Colonic mucosa (tissue), 4 donors: Measurements from ENCODE around the gene TRABD2B. TPM values are rescaled to one million over a fixed set of nuclear protein-coding genes. Genes with fewer than 3 reads are reported as not detected.

Source experiments
- DNase-seq: peaks from one replicate; pipeline ENCODE4 v3.0.0-alpha.2; 2020
- H3K27ac ChIP-seq: fragments of 200-600 bp; one replicate; pipeline ENCODE4 v1.8.0; 2021
- H3K27me3 ChIP-seq: fragments of 200-600 bp; one replicate; pipeline ENCODE4 v1.8.0; 2021
- H3K36me3 ChIP-seq: fragments of 200-600 bp; one replicate; pipeline ENCODE4 v1.8.0; 2021
- H3K4me1 ChIP-seq: fragments of 200-600 bp; one replicate; pipeline ENCODE4 v1.8.0; 2021; ENCODE audit warnings: mild to moderate bottlenecking
- H3K4me3 ChIP-seq: fragments of 200-600 bp; one replicate; pipeline ENCODE4 v1.8.0; 2021
- H3K9ac ChIP-seq, 2 donors: one replicate each; pipeline ENCODE4 v1.7.0; 2013; ENCODE audit warnings: control low read depth in 2 of 2, low read depth in 2 of 2, low read length in 2 of 2
- H3K9me3 ChIP-seq: fragments of 200-600 bp; one replicate; pipeline ENCODE4 v1.8.0; 2021
- CTCF ChIP-seq: fragments of 200-600 bp; IDR thresholded peaks from one replicate; pipeline ENCODE4 v1.8.0; 2022; ENCODE audit warnings: antibody characterized with exemption, mild to moderate bottlenecking
- intact Hi-C: fragments of 100-400 bp; cut with DNase I; formaldehyde crosslinking; loops from one replicate; pipeline ENCODE4 v1.14.1; 2022
- total RNA-seq, 2 donors: library from RNA; stranded (reverse); fragmentation: NEBNext Ultra II Directional in 1 of 2; extraction: Animal tissue kit (Norgen Biotek cat#: 25700) in 1 of 2; gene quantifications; one replicate each; pipeline ENCODE4 v1.2.1, GENCODE V29; 2021
- donor health status: healthy.
- donor health status: DM: no; HTN: no; CAD: no.
- donor health status: DM: no; HTN: no; CAD: no.

Gene TRABD2B
- total RNA-seq, 2 donors from 2014 or later: 0.42 to 0.77 TPM

DNA sequence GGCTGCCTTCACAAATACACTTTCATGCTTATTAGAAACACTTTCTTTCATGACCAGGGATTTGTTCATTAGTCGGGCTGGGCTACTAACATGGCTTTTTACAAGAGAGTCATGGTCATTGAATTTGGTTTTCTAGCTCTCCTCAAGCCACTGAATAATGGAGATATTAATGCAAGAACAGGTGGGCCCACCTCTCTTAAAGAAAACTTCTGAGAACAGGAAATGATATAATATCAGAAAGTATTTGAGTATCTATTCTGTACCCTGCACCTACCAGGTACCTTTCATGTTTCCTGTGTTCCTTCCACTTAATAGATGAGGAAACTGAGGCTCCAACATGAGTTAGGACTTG is 90.0 kb downstream of the TRABD2B start:
- Histone ChIP-seq H3K27me3 (no peaks in the 10 kb centered on the region), H3K9ac (no peak overlapping the region), H3K9me3 (no peaks in the 10 kb centered on the region), H3K4me3 (no peak overlapping the region), H3K4me1 (no peaks in the 10 kb centered on the region), H3K27ac (no peak overlapping the region), H3K36me3 (no peaks in the 10 kb centered on the region)
- intact Hi-C loops: no loop called here
- no peak for TF ChIP-seq CTCF
- DNase-seq: no peak

DNA sequence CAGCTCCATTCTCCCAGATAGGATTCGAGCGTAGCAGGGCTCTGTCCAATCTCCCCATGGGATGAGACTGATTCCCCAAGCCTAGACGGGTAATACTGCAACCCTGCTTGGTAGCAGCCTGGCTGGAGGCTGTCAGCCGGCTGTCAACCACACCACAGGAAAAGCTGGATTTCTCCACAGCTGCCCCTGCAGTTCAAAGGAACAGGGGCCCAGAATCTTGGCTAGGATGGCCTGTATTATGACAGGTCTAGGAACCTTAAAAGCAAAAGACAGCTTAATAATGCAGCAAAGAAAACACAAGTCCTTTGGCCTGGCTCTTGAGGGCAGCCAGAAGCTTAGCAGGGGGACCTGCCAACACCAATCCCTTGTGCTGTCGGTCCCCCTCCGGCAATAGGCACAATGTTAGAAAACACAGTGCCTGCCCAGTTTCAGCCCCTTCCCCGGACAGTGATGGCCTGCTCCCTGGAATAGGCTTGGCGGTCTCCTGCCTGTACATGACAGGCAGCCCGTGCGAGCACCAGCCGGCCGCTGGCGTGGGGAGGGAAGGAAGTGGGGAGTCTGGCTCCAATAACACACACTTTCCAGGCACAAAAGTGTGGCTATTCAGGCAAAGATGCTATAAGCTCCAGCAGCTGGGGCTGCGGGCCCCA is 90.5 kb downstream of the TRABD2B start:
- Histone ChIP-seq H3K9ac (no peak overlapping the region), H3K27me3 (no peaks in the 10 kb centered on the region), H3K27ac (no peak overlapping the region), H3K36me3 (no peaks in the 10 kb centered on the region), H3K4me1 (no peaks in the 10 kb centered on the region), H3K9me3 (no peaks in the 10 kb centered on the region), H3K4me3 (no peak overlapping the region)
- intact Hi-C loops: no loop called here
- no peak for TF ChIP-seq CTCF
- no peak for DNase-seq

GRCh38 chr1:47906009-47906432 is 91.2 kb downstream of the TRABD2B start:
- no peak for DNase-seq

GRCh38 chr1:47903723-47904122 is 93.5 kb downstream of the TRABD2B start:
- no peak overlapping the region for H3K9ac ChIP-seq
- no peaks in the 10 kb centered on the region for H3K36me3 ChIP-seq
- no peaks in the 10 kb centered on the region for H3K27me3 ChIP-seq
- H3K4me3 ChIP-seq: no peak overlapping the region
- no peak for TF ChIP-seq CTCF
- DNase-seq: no peak
- intact Hi-C loops: no loop called here
- no peaks in the 10 kb centered on the region for H3K9me3 ChIP-seq
- H3K4me1 ChIP-seq: no peaks in the 10 kb centered on the region
- no peak overlapping the region for H3K27ac ChIP-seq

More at GRCh38 chr1:47906009-47906432, 91.2 kb downstream of the TRABD2B start:
- no peak for TF ChIP-seq CTCF
- no peak overlapping the region for H3K4me3 ChIP-seq
- no peaks in the 10 kb centered on the region for H3K9me3 ChIP-seq
- no peak overlapping the region for H3K27ac ChIP-seq
- H3K27me3 ChIP-seq: no peaks in the 10 kb centered on the region
- intact Hi-C loops: no loop called here
- no peaks in the 10 kb centered on the region for H3K36me3 ChIP-seq
- H3K4me1 ChIP-seq: no peaks in the 10 kb centered on the region
- H3K9ac ChIP-seq: no peak overlapping the region

GRCh38 chr1:47901001-47901575 is 96.1 kb downstream of the TRABD2B start:
- intact Hi-C loops: no loop called here
- TF ChIP-seq CTCF: no peak
- Histone ChIP-seq H3K27me3 (no peaks in the 10 kb centered on the region), H3K27ac (no peak overlapping the region), H3K9ac (no peak overlapping the region), H3K9me3 (no peaks in the 10 kb centered on the region), H3K36me3 (no peaks in the 10 kb centered on the region), H3K4me3 (no peak overlapping the region), H3K4me1 (no peaks in the 10 kb centered on the region)
- no peak for DNase-seq
